ENCODE measurements around the gene PGD.
"Not testable (repeated sequence)": the region's sequence is repeated elsewhere in the genome, so short reads cannot be mapped to it uniquely, and the experiment has no call there.

Gene PGD

DNA sequence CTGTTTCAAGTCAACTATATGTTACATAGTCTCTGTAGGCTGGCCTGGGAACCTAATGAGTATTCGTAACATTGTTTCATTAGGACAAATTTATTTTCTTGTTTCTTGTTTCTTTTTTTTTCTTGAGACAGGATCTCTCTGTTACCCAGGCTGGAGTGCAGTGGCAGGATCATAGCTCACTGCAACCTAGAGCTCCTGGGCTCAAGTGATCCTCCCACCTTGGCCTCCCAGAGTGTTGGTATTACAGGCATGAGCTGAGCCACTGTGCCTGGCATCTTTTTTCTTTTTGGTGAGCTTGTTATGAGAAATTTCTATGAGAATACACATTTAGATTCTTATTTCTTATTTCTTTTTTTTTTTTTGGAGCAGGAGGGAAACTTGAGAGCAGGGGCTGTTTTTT, 38.2 kb downstream of the PGD start:
- no peak for DNase-seq (ENCODE audit: low spot score)

DNA sequence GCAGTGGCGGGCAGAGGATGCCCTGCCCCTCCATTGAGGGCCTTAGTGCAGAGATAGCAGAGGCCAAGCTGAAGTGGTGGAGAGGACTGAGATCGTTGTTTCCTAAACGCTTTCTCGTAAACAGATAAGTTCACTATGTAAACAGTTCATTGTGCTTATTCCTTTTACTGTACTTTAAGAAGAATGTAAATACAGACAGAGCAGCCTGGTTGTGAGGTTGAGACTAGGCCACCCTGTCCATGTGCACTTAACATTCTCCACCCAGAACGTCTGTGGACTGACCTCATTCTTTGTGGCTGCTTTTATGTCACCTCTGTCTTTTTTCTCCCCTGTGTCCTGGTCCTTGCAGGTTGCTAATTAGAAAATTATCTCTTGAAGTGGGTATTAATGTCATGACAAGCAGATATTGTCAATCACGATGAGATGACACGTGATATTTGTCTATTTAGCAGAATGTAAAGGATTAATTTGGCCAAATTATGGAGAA, 39.9 kb downstream of the PGD start:
- DNase-seq (ENCODE audit: low spot score): peak; percentile 31

DNA sequence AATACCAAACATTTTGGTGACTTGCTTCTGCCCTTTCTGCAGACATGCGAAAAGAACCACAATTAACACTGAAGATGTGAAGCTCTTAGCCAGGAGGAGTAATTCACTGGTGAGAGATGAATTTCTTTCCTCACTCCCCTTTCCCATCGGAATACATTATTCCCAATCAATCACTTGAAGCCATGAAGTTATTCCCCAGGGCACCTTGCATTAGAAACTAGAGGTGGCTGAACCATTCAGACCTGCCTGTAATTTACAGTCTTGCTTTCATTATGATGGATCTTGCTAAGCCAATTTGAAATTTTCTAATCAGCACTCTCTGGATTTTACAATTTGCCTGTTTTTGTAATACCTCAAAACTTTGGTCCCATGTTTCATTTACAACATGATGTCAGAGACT, 41.4 kb downstream of the PGD start:
- DNase-seq (ENCODE audit: low spot score): no peak

DNA sequence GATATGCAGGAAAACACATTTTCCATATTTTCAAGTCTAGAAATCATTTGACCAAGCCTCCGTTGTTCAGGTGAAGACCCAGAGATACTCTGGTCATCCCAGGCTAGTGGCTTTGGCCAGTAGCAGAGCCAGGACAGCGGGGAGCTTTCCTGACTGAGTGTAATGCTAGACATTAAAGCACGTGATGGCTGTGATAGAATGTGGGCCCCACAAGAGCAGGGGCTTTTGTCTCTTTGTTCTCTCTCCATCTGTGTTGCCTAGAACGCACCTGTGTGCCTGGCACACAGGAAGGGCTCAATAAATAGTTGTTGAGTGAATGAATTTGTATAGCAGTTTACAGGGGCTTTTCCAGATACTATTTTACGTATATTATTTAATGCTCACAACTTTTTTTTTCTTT, 41.9 kb downstream of the PGD start:
- DNase-seq (ENCODE audit: low spot score): no peak

DNA sequence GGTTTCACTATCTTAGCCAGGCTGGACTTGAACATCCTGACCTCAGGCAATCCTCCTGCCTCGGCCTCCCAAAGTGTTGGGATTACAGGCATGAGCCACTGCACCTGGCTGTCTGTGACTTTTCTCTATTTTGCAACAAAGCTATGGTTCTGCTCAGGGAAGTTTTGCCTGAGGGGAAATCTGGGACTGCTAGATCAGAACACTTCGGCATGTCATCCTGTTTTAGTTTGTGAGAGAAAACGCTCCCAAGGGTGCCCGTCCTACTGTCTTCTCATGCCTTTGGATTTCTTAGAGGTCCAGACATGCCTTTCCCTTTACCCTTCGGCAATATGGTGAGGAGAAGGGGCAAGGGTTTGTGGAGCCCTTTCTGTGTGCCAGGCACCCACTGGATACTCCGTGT, 45.4 kb downstream of the PGD start:
- no peak for DNase-seq (ENCODE audit: low spot score)

DNA sequence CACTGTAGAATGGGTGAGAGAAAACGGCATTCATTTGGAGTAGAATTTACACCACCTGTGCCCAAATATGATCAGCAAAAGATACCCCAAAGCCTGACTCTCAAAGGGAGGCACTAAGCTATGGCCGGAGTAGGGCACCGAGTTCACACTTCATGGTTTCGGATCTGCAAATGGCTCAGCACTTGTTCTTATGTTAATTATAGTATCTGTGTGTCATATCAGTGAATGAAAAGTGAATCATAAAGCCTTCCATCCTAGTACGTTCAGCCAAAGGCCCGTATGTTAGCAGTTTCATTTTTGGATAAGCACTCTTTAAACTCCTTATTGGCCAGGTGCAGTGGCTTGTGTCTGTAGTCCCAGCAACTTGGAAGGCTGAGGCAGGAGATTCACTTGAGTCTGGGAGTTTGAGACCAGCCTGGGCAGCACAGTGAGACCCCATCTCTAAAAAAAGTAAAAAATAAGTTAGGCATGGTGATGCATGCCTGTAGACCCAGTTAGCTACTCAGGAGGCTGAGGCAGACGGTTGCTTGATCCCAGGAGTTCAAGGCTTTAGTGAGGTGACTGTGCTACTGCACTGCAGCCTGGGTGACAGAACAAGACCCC, 46.0 kb downstream of the PGD start:
- DNase-seq (ENCODE audit: low spot score): no peak

DNA sequence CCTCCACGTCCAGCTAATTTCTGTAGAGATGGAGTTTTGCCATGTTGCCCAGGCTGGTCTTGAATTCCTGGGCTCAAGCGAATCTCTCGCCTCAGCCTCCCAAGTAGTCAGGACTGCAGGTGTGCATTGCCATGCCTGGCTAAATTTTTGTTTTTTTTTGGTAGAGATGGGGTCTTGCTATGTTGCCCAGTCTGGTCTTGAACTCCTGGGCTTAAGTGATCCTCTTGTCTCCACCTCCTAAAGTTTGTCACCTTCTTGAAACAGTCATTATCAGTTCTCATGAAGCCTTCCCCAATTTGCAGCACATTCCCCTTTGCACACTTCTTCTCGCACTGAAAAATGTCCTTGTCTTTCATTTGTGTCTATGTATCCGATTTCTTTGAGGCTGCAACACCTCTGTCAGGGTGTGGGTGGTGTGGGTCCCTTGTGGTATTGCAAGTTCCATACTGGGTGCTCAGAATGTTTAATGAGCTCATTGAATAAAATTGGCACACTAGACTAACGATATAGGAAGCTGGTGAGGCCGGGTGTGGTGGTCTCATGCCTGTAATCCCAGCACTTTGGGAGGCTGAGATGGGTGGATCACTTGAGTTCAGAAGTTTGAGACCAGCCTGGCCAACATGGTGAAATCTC, 48.0 kb downstream of the PGD start:
- DNase-seq (ENCODE audit: low spot score): no peak

DNA sequence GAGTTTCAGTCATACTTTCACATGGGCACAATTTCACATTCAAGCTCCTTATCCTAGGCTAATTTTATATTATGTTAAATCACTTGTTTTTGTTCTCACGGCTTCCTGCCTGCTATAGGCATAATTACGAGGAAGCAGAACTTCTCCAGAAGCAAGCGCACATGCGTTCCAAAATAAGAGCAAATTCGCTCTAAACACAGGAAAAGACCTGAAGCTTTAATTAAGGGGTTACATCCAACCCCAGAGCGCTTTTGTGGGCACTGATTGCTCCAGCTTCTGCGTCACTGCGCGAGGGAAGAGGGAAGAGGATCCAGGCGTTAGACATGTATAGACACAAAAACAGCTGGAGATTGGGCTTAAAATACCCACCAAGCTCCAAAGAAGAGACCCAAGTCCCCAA, 50.9 kb downstream of the PGD start, which contains the start of gene CORT:
Gene CORT (plus strand): TSS at position 281 of the 400 bp plus-strand sequence. CDS start 193 bp downstream, outside the sequence.
- no peak for DNase-seq (ENCODE audit: low spot score)

DNA sequence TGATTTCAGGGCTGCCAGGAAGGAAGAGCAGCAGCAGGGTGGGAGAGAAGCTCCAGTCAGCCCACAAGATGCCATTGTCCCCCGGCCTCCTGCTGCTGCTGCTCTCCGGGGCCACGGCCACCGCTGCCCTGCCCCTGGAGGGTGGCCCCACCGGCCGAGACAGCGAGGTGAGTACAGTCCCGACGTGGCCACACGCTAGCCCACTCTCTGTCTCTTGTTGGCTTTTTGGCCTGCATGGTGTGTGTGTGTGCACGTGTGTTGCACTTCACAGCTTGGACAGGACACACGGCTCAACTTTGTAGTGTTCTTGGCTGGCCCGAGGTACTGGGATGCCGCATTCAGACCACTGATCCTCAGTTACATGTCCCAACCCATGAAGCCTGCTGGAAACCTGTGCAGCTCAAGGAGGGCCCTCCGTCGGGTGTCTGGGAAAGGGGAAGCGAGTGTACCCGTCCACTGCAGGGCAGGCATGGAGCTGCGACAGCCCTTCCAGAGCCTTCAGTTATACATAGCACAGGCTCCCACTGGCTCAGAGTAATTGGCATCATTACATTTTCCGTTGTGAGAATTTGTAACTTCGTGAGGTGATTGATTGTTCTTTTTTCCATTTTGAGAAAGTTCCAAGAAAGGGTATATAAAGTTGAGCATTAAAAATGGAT, 51.4 kb downstream of the PGD start:
- no peak for DNase-seq (ENCODE audit: low spot score)

DNA sequence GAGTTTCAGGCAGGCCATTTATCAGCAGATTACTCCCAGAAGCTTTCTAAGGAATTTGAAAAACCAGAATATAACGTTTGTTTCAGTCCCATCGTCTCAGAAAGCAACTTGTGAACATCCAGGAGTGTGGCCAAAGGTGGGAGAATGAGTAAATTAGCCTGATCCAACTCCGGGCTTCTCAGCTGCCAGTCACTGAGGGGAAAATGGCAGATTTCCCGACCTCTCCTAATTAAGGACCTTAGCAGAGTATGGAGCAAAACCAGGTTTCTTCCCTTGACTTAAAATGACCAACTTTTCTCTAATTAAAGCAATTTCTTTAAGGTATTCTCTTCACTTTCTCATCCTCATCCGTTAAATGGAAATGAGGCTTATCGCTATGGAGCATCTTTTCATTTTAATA, 52.0 kb downstream of the PGD start:
- DNase-seq (ENCODE audit: low spot score): no peak

DNA sequence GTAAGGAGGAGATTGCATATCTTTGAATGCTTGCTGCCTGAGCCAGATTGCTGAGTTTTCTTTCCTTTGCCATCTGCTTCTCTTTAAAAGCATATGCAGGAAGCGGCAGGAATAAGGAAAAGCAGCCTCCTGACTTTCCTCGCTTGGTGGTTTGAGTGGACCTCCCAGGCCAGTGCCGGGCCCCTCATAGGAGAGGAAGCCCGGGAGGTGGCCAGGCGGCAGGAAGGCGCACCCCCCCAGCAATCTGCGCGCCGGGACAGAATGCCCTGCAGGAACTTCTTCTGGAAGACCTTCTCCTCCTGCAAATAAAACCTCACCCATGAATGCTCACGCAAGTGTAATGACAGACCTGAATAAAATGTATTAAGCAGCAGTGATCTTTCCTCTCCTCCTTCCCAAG, 52.4 kb downstream of the PGD start:
- DNase-seq (ENCODE audit: low spot score): no peak

DNA sequence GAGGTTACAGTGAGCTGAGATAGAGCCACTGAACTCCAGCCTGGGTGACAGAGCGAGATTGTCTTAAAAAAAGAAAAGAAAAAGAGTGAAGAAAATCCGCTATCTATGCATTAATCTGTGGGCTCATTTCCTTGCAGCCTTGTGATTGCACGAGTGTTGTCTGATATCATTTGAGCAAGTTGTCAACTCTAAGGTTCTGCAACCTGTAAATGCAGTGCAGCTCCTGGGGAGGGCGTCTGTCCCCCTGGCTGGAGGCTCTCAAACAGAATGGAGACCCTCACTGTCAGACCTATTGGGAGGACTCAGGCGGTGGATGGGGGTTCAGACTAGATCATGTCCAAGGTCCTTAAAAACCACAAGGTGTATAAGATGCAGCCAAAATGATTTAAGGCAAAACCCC, 57.2 kb downstream of the PGD start:
- DNase-seq (ENCODE audit: low spot score): no peak

DNA sequence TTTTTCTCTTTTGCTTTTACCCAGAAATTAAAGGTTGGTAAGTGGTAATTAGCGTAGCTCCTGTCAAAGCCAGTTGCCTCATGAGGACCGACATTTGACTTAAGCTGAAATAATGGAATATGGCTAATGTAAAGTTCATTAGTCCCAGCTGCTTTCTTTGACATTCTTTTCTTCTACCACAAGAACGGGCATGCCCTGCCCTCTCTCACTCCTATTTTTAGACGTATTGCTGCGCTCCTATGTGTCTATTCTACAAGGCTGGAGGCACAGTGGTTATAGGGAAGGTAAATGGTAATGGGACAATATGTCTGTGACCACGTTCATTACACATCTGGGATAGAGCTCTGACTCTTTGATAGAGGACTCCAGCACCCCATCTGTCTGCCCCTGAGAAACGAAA, 57.8 kb downstream of the PGD start:
- no peak for DNase-seq (ENCODE audit: low spot score)

DNA sequence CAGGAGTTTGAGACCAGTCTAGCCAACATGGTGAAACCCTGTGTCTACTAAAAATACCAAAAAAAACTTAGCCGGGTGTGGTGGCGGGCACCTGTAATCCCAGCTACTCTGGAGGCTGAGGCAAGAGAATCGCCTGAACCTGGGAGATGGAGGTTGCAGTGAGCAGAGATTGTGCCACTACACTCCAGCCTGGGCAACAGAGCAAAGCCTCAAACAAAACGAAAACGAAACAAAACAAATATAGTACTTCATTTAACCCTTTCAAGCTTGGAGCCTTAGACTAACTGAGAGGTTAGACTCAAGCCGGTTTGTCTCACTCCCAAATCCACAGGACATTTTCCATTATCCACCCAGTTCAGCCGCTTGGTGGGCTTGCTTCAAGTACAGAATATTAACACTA, 58.6 kb downstream of the PGD start:
- not testable (repeated sequence) for DNase-seq (ENCODE audit: low spot score)

DNA sequence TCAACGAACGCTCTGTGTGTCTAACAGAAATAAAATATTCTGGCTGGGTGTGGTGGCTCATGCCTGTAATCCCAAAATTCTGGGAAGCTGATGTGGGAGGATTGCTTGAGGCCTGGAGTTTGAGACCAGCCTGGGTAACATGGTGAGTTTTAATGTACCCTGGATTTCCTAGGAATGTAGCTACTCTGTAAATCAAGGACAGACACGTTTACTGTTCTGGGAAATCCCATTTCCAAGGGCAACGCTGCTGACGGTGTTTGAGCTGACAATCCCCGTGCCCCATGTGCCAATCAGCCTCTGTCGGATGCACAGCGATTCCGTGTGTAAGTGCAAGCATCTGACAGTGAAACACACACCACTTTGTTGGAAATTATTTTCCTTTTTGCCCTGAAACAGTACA, 59.0 kb downstream of the PGD start:
- no peak for DNase-seq (ENCODE audit: low spot score)

DNA sequence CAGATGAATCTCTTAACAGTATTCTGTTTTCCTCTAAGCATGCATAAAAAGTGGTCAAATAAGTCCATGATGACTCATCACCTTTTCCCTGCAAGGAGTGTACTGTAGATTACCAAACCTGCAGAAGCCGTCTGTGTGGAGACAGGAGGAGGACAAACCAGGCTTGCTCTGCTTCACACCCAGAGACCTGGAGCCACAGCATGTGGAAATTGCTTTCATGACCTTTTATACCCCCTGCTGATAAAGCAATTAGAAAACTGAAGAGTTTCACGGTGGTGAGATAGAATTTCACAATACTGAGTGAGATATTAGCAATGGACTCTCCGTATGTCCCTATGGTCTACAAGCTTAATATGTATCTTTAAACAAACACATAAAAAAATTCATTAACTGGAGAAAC, 60.3 kb downstream of the PGD start:
- peak; percentile 23 for DNase-seq (ENCODE audit: low spot score)

DNA sequence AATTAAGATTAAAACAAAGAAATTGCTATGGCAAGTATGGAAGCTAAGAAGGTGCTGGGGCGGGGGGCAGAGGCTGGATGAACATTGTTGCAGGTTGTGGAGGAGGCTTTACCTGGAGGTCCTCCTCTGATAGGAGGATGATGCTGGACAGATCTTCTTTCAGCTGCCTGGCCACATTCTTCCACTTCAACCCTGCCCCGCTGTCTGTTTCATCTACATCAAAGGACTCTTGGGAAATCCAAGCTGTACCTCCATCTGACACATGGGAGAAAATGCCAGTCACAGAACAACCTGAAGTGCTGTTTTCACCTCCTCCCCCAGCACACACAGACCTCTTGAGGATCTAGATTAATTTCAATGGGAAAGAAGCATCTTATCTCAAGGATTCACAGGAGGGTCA, 68.2 kb downstream of the PGD start:
- no peak for DNase-seq (ENCODE audit: low spot score)

DNA sequence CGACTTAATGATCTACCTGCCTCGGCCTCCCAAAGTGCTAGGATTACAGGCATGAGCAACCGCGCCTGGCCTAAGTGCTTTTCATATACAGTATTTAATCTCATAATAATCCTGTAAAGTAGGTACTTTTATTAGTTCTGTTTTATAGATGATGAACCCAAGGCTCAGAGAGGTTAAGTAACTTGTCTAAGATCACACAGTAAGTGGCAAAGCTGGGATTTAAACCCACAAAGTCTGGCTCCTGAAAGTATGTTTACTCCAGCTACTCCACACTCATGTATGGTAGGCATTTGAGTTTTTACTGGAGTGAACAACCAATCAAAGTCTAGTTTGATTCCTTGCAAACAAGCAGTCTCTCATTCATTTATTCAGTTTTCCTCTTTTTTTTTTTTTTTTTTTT, 71.2 kb downstream of the PGD start:
- DNase-seq (ENCODE audit: low spot score): no peak
